H9 (cell line): ENCODE results near the gene SPINK6. TPM values are rescaled to one million over a fixed set of nuclear protein-coding genes. Genes with fewer than 3 reads are reported as not detected.

ENCODE experiments used
- DNase-seq: peaks from one replicate; pipeline ENCODE4 v3.0.0-alpha.2; 2017
- H2AFZ ChIP-seq: one replicate; pipeline ENCODE4 v1.6.1; 2013; ENCODE audit warnings: mild to moderate bottlenecking, low read length, control low read depth, moderate library complexity
- H2AK5ac ChIP-seq: 2 replicates; pipeline ENCODE4 v1.6.1; 2013; ENCODE audit warnings: low read length, control low read depth, mixed read lengths; ENCODE audit not compliant: insufficient read length
- H2BK120ac ChIP-seq: one replicate; pipeline ENCODE4 v1.6.1; 2013; ENCODE audit warnings: low read depth, mild to moderate bottlenecking, low read length, control low read depth, inconsistent platforms; ENCODE audit not compliant: poor library complexity, severe bottlenecking
- H2BK12ac ChIP-seq: 2 replicates; pipeline ENCODE4 v1.6.1; 2013; ENCODE audit warnings: low read length, control low read depth, mixed read lengths, low read depth; ENCODE audit not compliant: insufficient read length
- H2BK15ac ChIP-seq: 2 replicates; pipeline ENCODE4 v1.6.1; 2013; ENCODE audit warnings: low read depth, low read length, control low read depth
- H2BK20ac ChIP-seq: one replicate; pipeline ENCODE4 v1.6.1; 2013; ENCODE audit warnings: low read depth, mild to moderate bottlenecking, low read length, control low read depth, inconsistent platforms; ENCODE audit not compliant: poor library complexity, severe bottlenecking
- H2BK5ac ChIP-seq: 2 replicates; pipeline ENCODE4 v1.6.1; 2013; ENCODE audit warnings: low read length, control low read depth, mixed read lengths; ENCODE audit not compliant: insufficient read length
- H3K14ac ChIP-seq: 2 replicates; pipeline ENCODE4 v1.6.1; 2013; ENCODE audit warnings: low read length, control low read depth; ENCODE audit not compliant: insufficient read depth
- H3K18ac ChIP-seq: 2 replicates; pipeline ENCODE4 v1.6.1; 2013; ENCODE audit warnings: low read depth, mild to moderate bottlenecking, mixed read lengths, low read length, control low read depth; ENCODE audit not compliant: insufficient read length
- H3K23ac ChIP-seq: 2 replicates; pipeline ENCODE4 v1.6.1; 2013; ENCODE audit warnings: low read length, control low read depth, mixed read lengths, low read depth; ENCODE audit not compliant: insufficient read length
- H3K23me2 ChIP-seq: 2 replicates; pipeline ENCODE4 v1.6.1; 2013; ENCODE audit warnings: low read depth, mild to moderate bottlenecking, mixed read lengths, low read length, control low read depth; ENCODE audit not compliant: insufficient read length, poor library complexity, severe bottlenecking
- H3K27ac ChIP-seq: 2 replicates; pipeline ENCODE4 v1.5.1; 2013; ENCODE audit warnings: low read length, control low read depth, mixed read lengths, low read depth; ENCODE audit not compliant: insufficient read length
- H3K27me3 ChIP-seq: 2 replicates; pipeline ENCODE4 v1.6.1; 2013; ENCODE audit warnings: low read length, control low read depth, inconsistent platforms; ENCODE audit not compliant: insufficient read depth
- H3K4ac ChIP-seq: 2 replicates; pipeline ENCODE4 v1.6.1; 2013; ENCODE audit warnings: low read depth, mild to moderate bottlenecking, control low read depth, inconsistent platforms, low read length, moderate library complexity
- H3K4me1 ChIP-seq: 2 replicates; pipeline ENCODE4 v1.6.1; 2013; ENCODE audit warnings: low read length, control low read depth, inconsistent platforms; ENCODE audit not compliant: insufficient read depth
- H3K4me2 ChIP-seq: 2 replicates; pipeline ENCODE4 v1.6.1; 2013; ENCODE audit warnings: low read length, control low read depth, mixed read lengths; ENCODE audit not compliant: insufficient read length, insufficient read depth
- H3K56ac ChIP-seq: 2 replicates; pipeline ENCODE4 v1.6.1; 2013; ENCODE audit warnings: low read depth, mild to moderate bottlenecking, mixed read lengths, low read length, control low read depth; ENCODE audit not compliant: insufficient read length
- H3K79me1 ChIP-seq: 2 replicates; pipeline ENCODE4 v1.6.1; 2013; ENCODE audit warnings: low read depth, mild to moderate bottlenecking, moderate library complexity, low read length, control low read depth, inconsistent platforms; ENCODE audit not compliant: insufficient read depth, poor library complexity, severe bottlenecking
- H3K79me2 ChIP-seq: 2 replicates; pipeline ENCODE4 v1.6.1; 2013; ENCODE audit warnings: low read length, control low read depth, inconsistent platforms; ENCODE audit not compliant: insufficient read depth
- H3K9ac ChIP-seq: 2 replicates; pipeline ENCODE4 v1.6.1; 2013; ENCODE audit warnings: low read length, control low read depth, mixed read lengths; ENCODE audit not compliant: insufficient read length; ENCODE audit errors: extremely low read depth
- H3K9me3 ChIP-seq: one replicate; pipeline ENCODE4 v1.6.1; 2013; ENCODE audit warnings: low read depth, low read length, inconsistent platforms; ENCODE audit not compliant: control insufficient read depth
- H3T11ph ChIP-seq: one replicate; pipeline ENCODE4 v1.6.1; 2013; ENCODE audit warnings: mild to moderate bottlenecking, low read length, control low read depth, inconsistent platforms
- H4K20me1 ChIP-seq: one replicate; pipeline ENCODE4 v1.6.1; 2013; ENCODE audit not compliant: control insufficient read depth, insufficient read length, insufficient read depth
- H4K5ac ChIP-seq: 2 replicates; pipeline ENCODE4 v1.6.1; 2013; ENCODE audit warnings: low read depth, mild to moderate bottlenecking, mixed read lengths, low read length, control low read depth; ENCODE audit not compliant: insufficient read length
- H4K8ac ChIP-seq: replicated peaks from 2 replicates; pipeline ENCODE4 v1.6.1; 2013; ENCODE audit warnings: low read length, control low read depth, mixed read lengths, low read depth; ENCODE audit not compliant: insufficient read length
- H4K91ac ChIP-seq: 2 replicates; pipeline ENCODE4 v1.6.1; 2013; ENCODE audit warnings: low read depth, mild to moderate bottlenecking, moderate library complexity, mixed read lengths, low read length, control low read depth; ENCODE audit not compliant: insufficient read length
- H3K27ac Mint-ChIP-seq, 3 experiments: 2 replicates in 2 of 3; 3 replicates in 1 of 3; pipeline ENCODE4 v1.8.0; 2020 to 2021; ENCODE audit warnings: mixed read lengths in 3 of 3, mild to moderate bottlenecking in 1 of 3, moderate library complexity in 1 of 3
- H3K27me3 Mint-ChIP-seq: 2 replicates; pipeline ENCODE4 v1.8.0; 2021; ENCODE audit warnings: low read depth, mild to moderate bottlenecking, moderate library complexity, mixed read lengths
- H3K36me3 Mint-ChIP-seq, 3 experiments: 2 replicates in 2 of 3; 3 replicates in 1 of 3; pipeline ENCODE4 v1.8.0; 2020 to 2021; ENCODE audit warnings: low read depth in 3 of 3, mixed read lengths in 3 of 3; ENCODE audit not compliant: insufficient read depth in 1 of 3
- H3K4me1 Mint-ChIP-seq, 2 experiments: 2 replicates each; pipeline ENCODE4 v1.8.0; 2020; ENCODE audit warnings: mixed read lengths in 2 of 2
- H3K4me3 Mint-ChIP-seq, 2 experiments: 2 replicates in 1 of 2; 3 replicates in 1 of 2; pipeline ENCODE4 v1.8.0; 2020 to 2021; ENCODE audit warnings: mild to moderate bottlenecking in 2 of 2, mixed read lengths in 2 of 2, moderate library complexity in 1 of 2
- H3K9me3 Mint-ChIP-seq, 2 experiments: 2 replicates in 1 of 2; 3 replicates in 1 of 2; pipeline ENCODE4 v1.8.0; 2020; ENCODE audit warnings: mild to moderate bottlenecking in 2 of 2, mixed read lengths in 2 of 2, moderate library complexity in 1 of 2
- CTCF ChIP-seq: fragments of 200-600 bp; sonication (generic); conservative IDR thresholded peaks from 3 replicates; pipeline ENCODE4 v1.8.0; 2021; ENCODE audit warnings: antibody characterized with exemption, mild to moderate bottlenecking
- WGBS: extraction: QIAGEN DNeasy Blood & Tissue Kit; methylation state at CpG from one replicate; pipeline ENCODE4 v1.1.7; 2013; ENCODE audit warnings: missing lambda C conversion rate, low lambda C conversion rate, mixed read lengths; ENCODE audit not compliant: insufficient read length; ENCODE audit errors: extremely low coverage; 5-methylcytosine and 5-hydroxymethylcytosine counted together
- total RNA-seq: library from RNA; stranded (reverse); gene quantifications from 2 replicates; pipeline ENCODE4 v1.2.1, GENCODE V29; 2021

The SPINK6 gene
- total RNA-seq, 1 experiment from 2014 or later: not detected

GRCh38 chr5:148162038-148162437 is 40.8 kb upstream of the SPINK6 start:
- no peak overlapping the region for H2BK15ac ChIP-seq
- no peak overlapping the region for H3K14ac ChIP-seq
- H3K4me1 ChIP-seq: no peaks in the 10 kb centered on the region
- no peak overlapping the region for H3K4me3 Mint-ChIP-seq
- no CpG with 5 or more reads among the region's 1 CpG for WGBS
- no peak overlapping the region for H2AK5ac ChIP-seq
- H3K27ac Mint-ChIP-seq: no peak overlapping the region
- H3K79me1 ChIP-seq: no peaks in the 10 kb centered on the region
- H3K27me3 ChIP-seq: no peaks in the 10 kb centered on the region
- no peak overlapping the region for H4K8ac ChIP-seq
- H3T11ph ChIP-seq: no peak overlapping the region
- no peak overlapping the region for H3K27ac ChIP-seq
- H2BK12ac ChIP-seq: no peak overlapping the region
- H3K9ac ChIP-seq: no peak overlapping the region
- no peak overlapping the region for H2BK5ac ChIP-seq
- no peak overlapping the region for H4K5ac ChIP-seq
- no peak overlapping the region for H3K56ac ChIP-seq
- no peak for DNase-seq
- no peak for TF ChIP-seq CTCF
- H4K91ac ChIP-seq: no peak overlapping the region
- no peak overlapping the region for H2AFZ ChIP-seq
- no peak overlapping the region for H3K4me2 ChIP-seq
- no peaks in the 10 kb centered on the region for H3K36me3 Mint-ChIP-seq
- no peak overlapping the region for H3K23ac ChIP-seq
- no peaks in the 10 kb centered on the region; the same call in 1 of the 2 replicates for H3K27me3 Mint-ChIP-seq
- H3K4ac ChIP-seq: no peak overlapping the region
- no peaks in the 10 kb centered on the region for H3K23me2 ChIP-seq
- H3K9me3 Mint-ChIP-seq: peaks cover 2 to 4% of the 10 kb centered on the region in 2 experiments; a peak in 2 of 5 replicates
- no peak overlapping the region for H2BK120ac ChIP-seq
- H3K4me1 Mint-ChIP-seq: no peaks in the 10 kb centered on the region
- no peaks in the 10 kb centered on the region for H3K79me2 ChIP-seq
- H2BK20ac ChIP-seq: no peak overlapping the region
- H3K18ac ChIP-seq: no peak overlapping the region
- H3K9me3 ChIP-seq: no peaks in the 10 kb centered on the region
- no peaks in the 10 kb centered on the region for H4K20me1 ChIP-seq
